Brain microvascular endothelial cell (primary cell): ENCODE data around the gene SGSM2.

Experiments
- DNase-seq: peaks from one replicate; pipeline ENCODE4 v3.0.0-alpha.2; 2020
- H3K27ac ChIP-seq: fragments of 250-450 bp; sonication (Bioruptor Pico); 2 replicates; pipeline ENCODE4 v1.5.1; 2020; ENCODE audit warnings: mild to moderate bottlenecking, moderate library complexity
- H3K27me3 ChIP-seq: fragments of 250-450 bp; sonication (Bioruptor Pico); replicated peaks from 2 replicates; pipeline ENCODE4 v1.5.1; 2020; ENCODE audit warnings: mild to moderate bottlenecking
- H3K36me3 ChIP-seq: fragments of 250-450 bp; sonication (Bioruptor Pico); replicated peaks from 2 replicates; pipeline ENCODE4 v1.5.1; 2020; ENCODE audit warnings: mild to moderate bottlenecking
- H3K4me3 ChIP-seq: 2 replicates; pipeline ENCODE4 v1.5.1; 2011; ENCODE audit warnings: low read depth, mild to moderate bottlenecking, control low read depth, low read length, moderate library complexity
- in situ Hi-C: cut with HindIII; loops from 2 replicates; pipeline ENCODE4 v1.10.0; 2017; ENCODE audit warnings: low sequenced_read_pairs, low pct_ligation_motif_present
- TF ChIP-seq, protein P1 (sequence below): IDR thresholded peaks from 2 replicates; pipeline ENCODE4 v1.5.1; 2011; ENCODE audit warnings: low read depth, mild to moderate bottlenecking, moderate library complexity, low read length, control low read depth, inconsistent platforms; ENCODE audit errors: missing control alignments

SGSM2 gene

DNA sequence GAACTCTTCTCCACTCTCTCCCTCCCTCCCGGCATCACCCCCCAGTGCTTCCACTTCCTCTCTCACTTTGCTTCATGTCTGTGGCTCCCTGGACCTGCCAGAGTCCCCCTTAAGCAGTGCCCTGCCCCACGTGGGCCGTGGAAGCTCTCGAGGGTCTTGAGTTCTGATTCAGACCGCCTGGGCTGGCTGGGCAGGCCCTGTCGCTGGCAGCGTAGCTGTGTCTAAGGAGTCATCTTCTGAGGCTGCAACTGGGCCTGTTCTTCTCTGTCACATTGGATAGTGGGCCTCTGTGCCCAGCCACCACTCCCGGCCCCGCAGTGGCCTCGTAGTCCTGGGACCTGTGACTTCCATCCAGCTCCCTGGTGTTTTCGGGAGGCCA is 32.9 kb downstream of the SGSM2 start:
- Histone ChIP-seq H3K27me3 (no peaks in the 10 kb centered on the region), H3K27ac (no peak overlapping the region), H3K36me3 (peaks cover 3% of the 10 kb centered on the region), H3K4me3 (no peak overlapping the region)
- in situ Hi-C loops, result no loop called here
- TF ChIP-seq, protein P1, sequence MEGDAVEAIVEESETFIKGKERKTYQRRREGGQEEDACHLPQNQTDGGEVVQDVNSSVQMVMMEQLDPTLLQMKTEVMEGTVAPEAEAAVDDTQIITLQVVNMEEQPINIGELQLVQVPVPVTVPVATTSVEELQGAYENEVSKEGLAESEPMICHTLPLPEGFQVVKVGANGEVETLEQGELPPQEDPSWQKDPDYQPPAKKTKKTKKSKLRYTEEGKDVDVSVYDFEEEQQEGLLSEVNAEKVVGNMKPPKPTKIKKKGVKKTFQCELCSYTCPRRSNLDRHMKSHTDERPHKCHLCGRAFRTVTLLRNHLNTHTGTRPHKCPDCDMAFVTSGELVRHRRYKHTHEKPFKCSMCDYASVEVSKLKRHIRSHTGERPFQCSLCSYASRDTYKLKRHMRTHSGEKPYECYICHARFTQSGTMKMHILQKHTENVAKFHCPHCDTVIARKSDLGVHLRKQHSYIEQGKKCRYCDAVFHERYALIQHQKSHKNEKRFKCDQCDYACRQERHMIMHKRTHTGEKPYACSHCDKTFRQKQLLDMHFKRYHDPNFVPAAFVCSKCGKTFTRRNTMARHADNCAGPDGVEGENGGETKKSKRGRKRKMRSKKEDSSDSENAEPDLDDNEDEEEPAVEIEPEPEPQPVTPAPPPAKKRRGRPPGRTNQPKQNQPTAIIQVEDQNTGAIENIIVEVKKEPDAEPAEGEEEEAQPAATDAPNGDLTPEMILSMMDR, result no peak
- DNase-seq, result no peak

DNA sequence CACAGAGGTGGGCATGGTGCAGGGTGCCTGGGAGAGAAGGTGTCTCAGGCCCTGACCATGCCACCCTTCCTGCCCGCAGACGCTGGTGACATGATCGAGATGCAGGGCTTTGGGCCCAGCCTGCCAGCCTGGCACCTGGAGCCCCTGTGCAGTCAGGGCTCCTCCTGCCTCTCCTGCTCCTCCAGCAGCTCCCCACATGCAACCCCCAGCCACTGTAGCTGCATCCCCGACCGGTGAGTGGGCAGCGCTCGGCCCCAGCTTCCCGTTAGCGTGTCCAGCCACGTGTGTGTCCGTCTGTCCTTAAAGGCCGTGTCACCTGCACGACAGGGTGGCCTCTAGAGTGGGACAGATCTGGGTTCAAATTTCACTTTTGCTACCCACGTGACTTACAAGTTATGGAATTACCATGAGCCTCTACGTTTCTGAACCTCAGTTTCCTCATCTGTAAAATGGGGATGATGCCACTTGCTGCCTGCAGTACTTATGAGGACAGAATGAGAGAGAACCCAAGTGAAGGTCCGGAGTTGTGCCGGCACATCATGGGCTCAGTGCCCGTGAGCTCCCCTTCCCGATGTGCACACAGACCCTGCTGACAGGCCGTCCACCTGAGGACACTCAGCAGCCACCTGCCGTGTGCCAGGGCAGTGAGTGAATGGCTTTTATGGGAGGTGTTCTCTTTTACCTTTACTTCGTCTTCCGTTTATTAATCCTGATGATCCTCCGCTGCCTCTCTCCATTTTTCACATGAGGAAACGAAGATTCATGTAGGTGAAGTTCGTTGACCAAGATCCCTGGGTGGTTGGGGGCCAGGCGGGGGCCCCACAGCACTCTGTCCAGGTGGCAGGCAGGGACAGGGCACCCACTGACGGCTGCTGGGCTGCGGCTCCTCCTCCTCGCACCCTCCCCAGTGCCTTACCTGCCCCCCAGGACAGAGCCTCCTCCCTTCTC is 34.2 kb downstream of the SGSM2 start:
- TF ChIP-seq, protein P1, result no peak
- no peak for DNase-seq
- no peaks in the 10 kb centered on the region for H3K27me3 ChIP-seq
- H3K27ac ChIP-seq, result no peak overlapping the region
- in situ Hi-C loops, result no loop called here
- H3K36me3 ChIP-seq, result peaks cover 5% of the 10 kb centered on the region
- H3K4me3 ChIP-seq, result no peak overlapping the region

DNA sequence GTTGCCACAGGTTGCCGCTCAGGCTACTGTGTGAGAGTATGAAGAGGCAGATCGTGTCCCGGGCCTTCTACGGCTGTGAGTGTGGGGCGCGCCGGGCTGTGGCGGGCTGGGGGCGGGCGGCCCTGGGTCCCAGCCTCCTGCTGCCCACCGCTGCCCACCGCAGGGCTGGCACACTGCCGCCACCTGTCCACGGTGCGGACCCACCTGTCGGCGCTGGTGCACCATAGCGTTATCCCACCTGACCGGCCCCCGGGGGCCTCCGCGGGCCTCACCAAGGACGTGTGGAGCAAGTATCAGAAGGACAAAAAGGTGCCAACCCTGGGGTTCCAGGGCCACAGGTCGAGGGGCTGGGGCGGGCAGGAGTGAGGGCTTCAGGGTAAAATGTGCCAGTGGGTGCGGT is 34.9 kb downstream of the SGSM2 start:
- TF ChIP-seq, protein P1, result no peak
- no peak for DNase-seq
- Histone ChIP-seq H3K36me3 (peaks cover 11% of the 10 kb centered on the region), H3K4me3 (no peak overlapping the region), H3K27me3 (no peaks in the 10 kb centered on the region), H3K27ac (no peak overlapping the region)
- in situ Hi-C loops, result no loop called here

DNA sequence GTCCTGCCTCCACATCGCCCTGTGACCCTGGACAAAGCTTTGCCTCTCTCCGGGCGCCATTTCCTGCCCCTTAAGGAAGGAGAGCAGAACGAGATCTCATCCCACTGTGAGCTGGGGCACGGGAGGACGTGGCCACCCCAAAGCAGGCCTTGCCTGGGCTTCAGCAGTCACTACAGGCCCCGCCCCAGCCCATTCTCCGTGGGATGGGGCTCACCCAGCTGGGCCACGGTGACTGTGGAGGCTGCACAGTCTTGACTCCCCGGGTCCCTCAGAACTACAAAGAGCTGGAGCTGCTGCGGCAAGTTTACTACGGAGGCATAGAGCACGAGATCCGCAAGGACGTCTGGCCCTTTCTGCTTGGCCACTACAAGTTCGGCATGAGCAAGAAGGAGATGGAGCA is 35.4 kb downstream of the SGSM2 start:
- Histone ChIP-seq H3K36me3 (peaks cover 11% of the 10 kb centered on the region), H3K4me3 (no peak overlapping the region), H3K27me3 (no peaks in the 10 kb centered on the region), H3K27ac (no peak overlapping the region)
- in situ Hi-C loops, result no loop called here
- no peak for DNase-seq
- TF ChIP-seq, protein P1, result no peak

DNA sequence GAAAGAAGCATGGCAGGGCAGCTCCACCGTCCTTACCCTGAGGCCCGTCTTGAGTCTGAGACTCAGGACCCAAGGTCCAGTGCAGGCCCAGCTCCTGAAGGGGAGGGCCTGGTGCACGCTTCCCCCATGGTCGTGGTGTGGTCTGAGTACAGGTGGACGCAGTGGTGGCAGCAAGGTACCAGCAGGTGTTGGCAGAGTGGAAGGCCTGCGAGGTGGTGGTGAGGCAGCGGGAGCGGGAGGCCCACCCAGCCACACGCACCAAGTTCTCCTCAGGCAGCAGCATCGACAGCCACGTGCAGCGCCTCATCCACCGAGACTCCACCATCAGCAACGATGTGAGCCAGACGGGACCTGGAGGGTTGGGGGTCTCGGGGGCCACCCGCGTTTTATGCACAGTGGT is 35.9 kb downstream of the SGSM2 start:
- TF ChIP-seq, protein P1, result no peak
- H3K36me3 ChIP-seq, result peaks cover 11% of the 10 kb centered on the region

More for the DNA sequence above, 35.9 kb downstream of the SGSM2 start:
- Histone ChIP-seq H3K27me3 (no peaks in the 10 kb centered on the region), H3K27ac (no peak overlapping the region), H3K4me3 (no peak overlapping the region)
- in situ Hi-C loops, result no loop called here
- DNase-seq, result no peak
